AG09309 (cell line): ENCODE measurements around the gene SOCS2.

Experiments
- DNase-seq: peaks from one replicate; pipeline ENCODE4 v3.0.0-alpha.2; 2010; ENCODE audit warnings: low read depth
- H3K4me3 ChIP-seq: 2 replicates; pipeline ENCODE4 v1.5.1; 2011; ENCODE audit warnings: mild to moderate bottlenecking, low read depth, low read length, moderate library complexity; ENCODE audit not compliant: control insufficient read depth
- TF ChIP-seq, protein P1 (sequence below): IDR thresholded peaks from 2 replicates; pipeline ENCODE4 v1.5.1; 2011; ENCODE audit warnings: mild to moderate bottlenecking, low read depth, low read length, inconsistent platforms; ENCODE audit not compliant: insufficient read depth, control insufficient read depth; ENCODE audit errors: missing control alignments

Gene SOCS2, protein sequence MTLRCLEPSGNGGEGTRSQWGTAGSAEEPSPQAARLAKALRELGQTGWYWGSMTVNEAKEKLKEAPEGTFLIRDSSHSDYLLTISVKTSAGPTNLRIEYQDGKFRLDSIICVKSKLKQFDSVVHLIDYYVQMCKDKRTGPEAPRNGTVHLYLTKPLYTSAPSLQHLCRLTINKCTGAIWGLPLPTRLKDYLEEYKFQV

DNA sequence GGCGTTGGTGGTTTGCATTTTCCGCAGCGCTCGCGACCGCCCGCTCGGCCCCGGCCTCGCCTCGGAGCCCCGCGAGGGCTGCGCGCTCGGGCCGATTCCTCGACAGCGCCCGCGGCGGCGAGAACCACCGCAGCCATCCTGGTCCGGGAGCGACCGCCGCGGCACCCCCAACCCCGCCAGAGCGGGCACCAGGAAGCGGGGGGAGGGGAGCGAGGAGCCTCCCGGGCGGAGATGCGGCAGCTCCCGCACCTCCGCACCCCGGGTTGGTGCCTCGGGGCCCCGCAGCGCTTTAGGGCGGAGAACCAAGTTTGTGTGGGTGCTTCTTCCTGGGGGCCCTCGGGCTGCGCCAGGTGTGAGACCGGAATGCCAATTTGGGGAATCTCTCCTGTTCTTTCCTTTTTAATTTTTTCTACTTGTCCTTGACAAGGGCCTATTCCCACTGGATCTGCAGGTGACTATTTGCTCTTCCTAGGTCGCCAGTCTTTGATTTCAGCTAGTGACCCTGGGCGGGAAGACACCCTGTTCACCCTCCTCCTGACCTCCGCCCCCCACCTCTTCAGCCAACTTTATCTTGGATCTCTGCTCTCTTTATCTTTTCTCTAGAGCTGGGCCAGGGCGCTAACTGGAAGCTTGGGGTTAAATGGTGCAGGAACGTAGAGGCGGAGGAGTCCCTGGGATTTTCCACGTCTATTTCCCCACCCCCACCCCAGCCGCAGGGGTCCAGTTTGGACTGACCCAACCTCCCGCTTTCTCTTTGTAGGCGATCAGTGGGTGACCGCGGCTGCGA is at the start of gene SOCS2:
TSS of gene SOCS2 (plus strand) at position 751 of the 787 bp plus-strand sequence. CDS start 223 bp downstream, outside the sequence.
- peak within 1 kb of the TSS; percentile 83 for H3K4me3 ChIP-seq
- DNase-seq, result no peak
- TF ChIP-seq, protein P1, sequence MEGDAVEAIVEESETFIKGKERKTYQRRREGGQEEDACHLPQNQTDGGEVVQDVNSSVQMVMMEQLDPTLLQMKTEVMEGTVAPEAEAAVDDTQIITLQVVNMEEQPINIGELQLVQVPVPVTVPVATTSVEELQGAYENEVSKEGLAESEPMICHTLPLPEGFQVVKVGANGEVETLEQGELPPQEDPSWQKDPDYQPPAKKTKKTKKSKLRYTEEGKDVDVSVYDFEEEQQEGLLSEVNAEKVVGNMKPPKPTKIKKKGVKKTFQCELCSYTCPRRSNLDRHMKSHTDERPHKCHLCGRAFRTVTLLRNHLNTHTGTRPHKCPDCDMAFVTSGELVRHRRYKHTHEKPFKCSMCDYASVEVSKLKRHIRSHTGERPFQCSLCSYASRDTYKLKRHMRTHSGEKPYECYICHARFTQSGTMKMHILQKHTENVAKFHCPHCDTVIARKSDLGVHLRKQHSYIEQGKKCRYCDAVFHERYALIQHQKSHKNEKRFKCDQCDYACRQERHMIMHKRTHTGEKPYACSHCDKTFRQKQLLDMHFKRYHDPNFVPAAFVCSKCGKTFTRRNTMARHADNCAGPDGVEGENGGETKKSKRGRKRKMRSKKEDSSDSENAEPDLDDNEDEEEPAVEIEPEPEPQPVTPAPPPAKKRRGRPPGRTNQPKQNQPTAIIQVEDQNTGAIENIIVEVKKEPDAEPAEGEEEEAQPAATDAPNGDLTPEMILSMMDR, result no peak

DNA sequence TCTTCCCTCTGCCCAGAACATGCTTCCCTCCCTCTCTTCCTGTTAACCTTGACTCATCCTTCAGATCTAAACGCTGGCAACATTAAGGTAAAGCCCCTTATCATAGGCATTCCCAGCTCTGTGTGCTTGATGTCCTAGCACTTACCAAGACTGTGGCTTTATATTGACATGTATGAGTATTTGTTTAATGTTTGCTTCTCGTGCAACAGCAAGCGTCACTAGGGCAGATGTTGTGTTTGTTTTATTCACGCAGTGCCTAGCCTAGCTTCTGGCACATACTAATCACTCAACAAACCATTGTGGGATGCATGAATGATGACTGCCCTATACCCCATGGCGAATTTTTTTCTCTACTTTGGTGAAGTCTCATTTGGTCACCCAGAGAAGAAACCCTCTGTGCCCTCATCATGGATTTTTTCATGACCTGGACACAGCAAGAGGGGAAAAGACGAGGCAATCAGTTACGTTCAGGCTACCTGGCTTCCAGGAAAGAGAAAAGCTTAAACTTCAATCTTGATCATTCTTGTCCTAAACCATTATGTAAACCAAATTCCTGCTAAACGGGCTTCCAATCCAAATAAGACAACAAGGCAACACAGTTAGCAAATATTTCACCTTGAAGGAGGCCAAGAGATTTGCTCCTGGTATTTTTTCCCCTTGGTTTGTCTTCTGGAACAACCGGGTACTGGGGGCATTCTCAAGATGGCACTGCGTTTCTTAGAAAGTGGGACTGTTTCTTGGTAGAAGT is 47.9 kb upstream of the SOCS2 start:
- TF ChIP-seq, protein P1, result no peak
- no peak overlapping the region for H3K4me3 ChIP-seq
- no peak for DNase-seq

DNA sequence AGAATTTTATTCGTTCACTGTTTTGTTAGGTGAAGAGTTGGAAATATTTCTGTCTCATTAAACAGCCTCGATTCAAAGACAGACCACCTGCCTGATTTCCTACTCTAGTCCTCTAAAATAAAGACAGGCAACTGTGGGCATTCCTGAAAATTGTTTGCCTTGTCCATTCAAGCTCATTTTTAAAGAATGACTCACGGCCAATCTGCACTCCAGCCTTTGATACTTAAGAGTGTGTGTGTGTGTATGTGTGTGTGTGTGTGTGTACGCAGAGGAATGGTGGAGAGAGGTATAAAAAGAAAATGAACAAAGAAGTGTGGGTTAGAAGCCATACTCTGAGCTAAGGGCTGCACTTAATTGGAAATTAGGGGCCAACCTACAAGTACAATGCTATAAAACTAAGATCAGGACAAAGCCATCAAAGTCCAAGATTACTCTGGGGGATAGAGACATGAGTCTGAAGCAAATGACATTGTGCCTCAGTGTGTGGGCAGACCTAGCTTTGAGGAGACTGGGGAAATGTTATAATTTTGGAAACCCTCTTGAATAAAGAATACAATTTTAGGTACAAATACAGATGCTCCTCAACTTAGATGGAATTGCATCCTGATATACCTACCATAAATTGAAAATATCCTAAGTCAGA is 45.6 kb upstream of the SOCS2 start:
- TF ChIP-seq, protein P1, result no peak
- H3K4me3 ChIP-seq, result no peak overlapping the region
- DNase-seq, result peak; percentile 89

DNA sequence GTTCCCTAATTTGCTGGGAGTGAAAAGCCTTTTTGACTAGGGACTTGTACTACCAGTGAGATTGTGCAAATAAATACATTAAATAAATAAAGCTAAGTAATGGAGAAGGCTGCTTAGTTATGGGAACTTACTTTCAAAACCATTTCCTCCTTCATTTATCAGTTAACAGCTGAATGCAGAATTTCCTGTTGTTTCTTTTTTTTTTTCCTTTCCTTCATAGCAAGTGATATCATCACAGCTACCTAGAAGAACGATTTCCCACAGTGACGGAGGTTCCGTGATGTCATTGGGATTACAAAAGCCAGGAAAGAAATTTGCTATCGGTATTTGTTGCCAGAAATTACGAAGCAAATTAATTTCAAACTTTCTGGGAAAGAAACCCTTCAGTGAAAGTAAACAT is 42.1 kb upstream of the SOCS2 start:
- TF ChIP-seq, protein P1, result no peak
- no peak overlapping the region for H3K4me3 ChIP-seq
- no peak for DNase-seq

DNA sequence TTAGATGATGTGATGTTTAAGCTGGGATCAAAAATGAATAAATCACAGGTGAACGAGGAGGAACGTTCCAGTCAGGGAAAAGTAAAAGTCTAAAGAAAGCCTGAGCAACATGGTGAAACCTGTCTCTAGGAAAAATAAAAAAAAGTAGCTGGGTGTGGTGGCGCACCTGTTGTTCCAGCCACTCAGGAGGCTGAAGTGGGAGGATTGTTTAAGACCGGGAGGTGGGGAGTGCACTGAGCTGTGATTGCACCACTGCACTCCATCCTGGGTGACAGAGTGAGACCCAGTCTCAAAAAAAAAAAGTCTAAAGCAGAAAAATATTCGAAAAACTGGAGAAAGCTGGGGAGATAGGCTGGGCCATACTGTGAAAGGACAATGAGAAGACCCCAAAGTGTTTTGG is 39.2 kb upstream of the SOCS2 start:
- no peak overlapping the region for H3K4me3 ChIP-seq
- TF ChIP-seq, protein P1, result no peak
- no peak for DNase-seq

DNA sequence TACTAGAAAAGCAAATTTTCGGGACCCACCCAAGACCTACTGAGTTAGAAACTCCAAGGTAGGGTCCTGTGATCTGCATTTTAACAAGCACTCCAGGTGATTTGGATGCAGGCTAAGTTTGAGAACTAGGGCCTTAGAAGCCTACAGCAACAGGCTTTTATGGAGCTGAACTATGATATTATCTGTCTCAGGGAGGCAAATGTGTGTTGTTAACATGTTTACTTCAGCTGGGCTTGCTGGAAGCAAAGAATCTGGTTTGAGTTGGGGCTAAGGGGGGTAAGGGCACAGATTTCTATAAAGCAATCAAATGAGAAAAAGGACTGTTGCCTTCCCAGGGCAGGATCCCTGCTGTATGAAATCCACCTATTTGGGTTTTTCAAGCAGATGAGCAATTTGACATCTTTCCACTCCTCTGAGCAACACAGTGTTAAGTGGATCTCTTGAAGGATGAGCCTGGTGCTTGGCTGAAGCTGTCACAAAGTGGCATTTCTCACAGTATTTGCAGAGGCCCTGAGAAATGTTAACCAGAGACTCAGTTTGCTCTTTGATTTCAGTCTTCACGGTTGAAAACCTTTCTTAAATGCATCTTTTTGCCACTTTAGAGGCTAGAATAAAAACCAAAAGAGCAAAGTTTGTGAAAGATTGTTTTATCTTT is 36.2 kb upstream of the SOCS2 start:
- no peak for DNase-seq
- H3K4me3 ChIP-seq, result no peak overlapping the region
- TF ChIP-seq, protein P1, result no peak
